HG03135 (cell line): Measurements from ENCODE around the gene RBP3.

Experiments
- ATAC-seq: cut with Tn5 transposase; IDR thresholded peaks from one replicate; pipeline ENCODE4 v1.9.1; 2021; ENCODE audit warnings: mild to moderate bottlenecking, moderate library complexity; ENCODE audit not compliant: unreplicated experiment

RBP3 gene

DNA sequence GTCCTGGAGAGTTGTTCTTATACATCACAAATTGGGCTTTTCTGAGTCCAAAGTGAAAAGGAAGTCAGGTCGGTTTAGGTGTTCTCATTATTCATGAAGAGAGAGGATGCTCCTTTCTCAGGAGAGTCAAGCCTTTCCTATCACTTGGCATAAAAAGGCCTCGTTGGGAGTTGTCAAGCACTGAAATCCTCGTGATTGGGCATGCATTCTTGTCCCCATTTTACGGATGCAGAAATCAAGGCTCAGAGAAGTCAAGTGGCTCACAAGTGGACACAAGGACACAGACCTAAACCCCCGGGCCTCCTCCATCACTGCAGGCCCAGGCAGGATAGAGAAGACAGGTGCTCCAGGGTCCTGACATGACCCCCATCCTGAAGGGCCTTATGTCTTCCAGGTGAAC is 8.5 kb downstream of the RBP3 start:
- no peak for ATAC-seq

DNA sequence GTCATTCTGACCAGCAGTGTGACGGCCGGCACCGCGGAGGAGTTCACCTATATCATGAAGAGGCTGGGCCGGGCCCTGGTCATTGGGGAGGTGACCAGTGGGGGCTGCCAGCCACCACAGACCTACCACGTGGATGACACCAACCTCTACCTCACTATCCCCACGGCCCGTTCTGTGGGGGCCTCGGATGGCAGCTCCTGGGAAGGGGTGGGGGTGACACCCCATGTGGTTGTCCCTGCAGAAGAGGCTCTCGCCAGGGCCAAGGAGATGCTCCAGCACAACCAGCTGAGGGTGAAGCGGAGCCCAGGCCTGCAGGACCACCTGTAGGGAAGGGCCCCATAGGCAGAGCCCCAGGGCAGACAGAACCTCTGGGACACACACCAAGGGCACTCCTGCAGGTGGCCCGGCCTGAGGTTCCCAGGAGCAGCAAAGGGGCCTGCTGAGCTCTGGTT is 9.0 kb downstream of the RBP3 start:
- no peak for ATAC-seq

DNA sequence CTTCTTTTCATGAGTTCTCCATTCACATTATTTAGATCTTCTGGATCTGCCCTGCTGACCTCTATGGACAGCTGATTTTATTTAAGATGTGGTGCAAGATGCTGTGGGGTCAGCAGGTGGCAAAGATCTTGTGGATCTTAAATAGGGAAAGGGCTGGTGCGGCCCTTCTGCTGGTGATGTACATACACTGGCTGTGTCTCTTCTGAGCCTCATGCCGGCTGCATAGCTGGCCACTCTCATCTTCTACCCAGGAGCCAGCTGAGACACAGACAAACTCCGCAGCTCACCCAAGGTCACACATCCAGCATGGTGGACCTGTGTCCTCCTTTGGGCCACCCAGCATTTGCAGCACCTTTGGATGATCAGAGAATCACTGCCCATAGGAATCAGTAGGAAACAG is 9.7 kb downstream of the RBP3 start:
- ATAC-seq = no peak

DNA sequence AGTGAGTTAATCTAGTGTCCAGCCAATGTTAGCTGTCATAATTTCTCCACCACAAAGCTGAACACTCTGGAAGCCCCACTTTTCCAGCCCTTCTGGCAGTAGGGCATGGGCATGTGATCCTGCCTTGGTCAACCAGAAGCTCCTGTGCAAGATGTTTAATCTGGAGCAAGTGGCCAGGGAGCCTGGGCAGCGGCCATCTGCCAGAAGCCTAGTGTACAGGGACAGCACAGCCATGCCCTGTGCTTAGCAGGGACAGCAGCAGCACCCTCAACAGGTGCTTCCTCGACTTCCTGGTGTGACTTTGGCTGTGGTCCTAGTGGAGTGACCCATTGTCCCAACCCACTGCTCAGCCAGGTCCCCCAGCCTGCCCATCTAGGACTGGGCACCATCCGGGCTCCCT is 10.3 kb downstream of the RBP3 start:
- no peak for ATAC-seq

DNA sequence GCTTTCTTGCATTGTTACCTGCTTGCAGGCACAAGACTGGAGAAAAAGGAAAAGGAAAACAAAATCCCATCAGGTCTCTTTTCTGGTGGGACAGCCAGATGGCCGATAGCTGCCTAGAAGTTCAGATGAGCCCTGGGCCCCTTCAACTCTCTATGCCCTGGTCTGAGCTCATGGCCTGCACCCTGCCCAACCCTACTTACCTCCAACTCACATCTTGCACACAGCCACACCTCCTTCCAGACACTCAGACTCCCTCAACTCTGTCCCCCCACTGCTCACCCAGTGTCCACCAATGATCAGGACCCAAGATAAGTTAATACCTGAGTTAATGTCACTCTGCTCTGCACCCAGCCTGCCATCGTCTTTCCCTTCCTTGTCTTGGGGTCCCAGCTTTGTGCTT is 10.9 kb downstream of the RBP3 start:
- no peak for ATAC-seq

DNA sequence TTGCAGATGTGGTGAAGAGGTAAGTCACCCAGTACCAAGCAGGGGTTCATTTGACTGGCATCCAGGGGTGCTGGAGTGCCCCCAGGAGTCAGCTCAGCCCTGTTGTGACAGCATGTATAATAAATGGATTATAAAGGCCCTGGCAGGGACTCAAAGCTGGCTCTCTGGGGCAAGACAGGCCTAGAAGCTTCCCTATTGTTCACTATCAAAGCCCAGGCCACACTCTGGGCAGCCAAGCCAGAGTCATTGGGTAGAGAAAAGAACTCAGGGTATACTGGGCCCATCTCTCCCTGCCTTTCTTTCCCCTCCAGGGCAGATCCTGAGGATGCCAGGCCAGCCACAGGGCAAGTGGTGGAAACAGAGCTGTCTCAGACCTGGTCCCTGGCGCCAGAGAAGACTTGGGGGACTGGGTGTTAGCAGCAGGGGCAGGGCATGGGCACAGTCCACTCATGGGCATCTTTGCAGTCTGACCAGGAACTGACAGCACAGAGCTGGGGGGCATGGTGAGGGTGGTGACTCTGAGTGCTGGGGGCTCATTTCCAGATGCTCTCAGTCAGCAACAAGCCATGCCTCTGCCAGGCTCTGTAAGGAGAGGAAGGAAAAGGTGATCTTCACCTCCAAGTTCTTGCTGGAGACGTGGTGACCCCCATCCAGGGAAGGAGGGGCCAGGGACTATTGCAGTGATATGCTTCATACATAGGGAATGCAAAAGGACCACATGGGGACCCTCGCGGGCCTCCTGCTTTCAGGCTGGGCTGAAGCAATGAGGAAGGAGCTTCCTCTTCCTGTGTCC is 11.7 kb downstream of the RBP3 start:
- ATAC-seq = no peak

DNA sequence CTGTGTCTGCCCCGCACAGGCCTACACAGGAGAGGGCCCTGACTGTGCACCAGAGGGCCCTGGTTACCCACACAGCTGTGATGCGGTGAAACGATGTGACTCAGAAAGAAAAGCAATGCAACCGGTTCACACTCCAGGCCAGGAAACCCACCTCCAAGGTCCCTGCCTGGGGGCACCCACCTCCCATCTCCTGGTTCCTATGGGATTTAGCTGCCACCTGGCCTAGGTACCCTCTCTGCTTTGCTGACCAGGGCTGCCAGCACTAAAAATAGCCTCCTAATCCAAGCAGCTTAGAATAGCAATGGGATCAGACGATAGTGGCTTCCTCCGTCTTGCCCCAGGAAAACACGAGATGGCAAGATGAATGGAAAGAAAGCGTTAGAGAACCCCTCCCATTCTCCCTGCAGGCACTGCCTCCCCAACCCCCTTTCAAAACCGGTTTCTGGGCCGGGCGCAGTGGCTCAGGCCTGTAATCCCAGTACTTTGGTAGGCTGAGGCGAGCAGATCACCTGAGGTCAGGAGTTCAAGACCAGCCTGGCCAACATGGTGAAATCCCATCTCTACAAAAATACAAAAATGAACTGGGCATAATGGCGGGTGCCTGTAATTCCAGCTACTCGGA is 12.4 kb downstream of the RBP3 start:
- no peak for ATAC-seq

DNA sequence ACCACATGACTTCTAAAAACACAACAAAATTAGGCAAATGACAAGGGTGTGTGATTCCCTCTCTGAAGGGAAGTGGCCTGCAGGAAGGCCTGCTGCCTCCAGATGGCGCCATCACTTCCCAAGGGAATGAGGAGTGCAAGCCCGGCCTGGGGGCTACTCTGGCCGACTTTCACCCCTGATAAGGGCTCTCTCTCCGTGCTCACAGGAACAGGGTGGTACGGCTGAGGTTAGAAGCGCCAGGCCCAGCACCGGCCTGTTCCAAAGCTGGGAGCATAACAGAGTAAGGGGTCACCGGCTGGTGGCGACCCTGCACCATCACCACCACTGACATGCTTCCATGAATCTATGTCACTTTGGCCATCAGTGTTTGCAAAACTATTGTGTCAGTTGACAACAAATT is 13.1 kb downstream of the RBP3 start:
- no peak for ATAC-seq

DNA sequence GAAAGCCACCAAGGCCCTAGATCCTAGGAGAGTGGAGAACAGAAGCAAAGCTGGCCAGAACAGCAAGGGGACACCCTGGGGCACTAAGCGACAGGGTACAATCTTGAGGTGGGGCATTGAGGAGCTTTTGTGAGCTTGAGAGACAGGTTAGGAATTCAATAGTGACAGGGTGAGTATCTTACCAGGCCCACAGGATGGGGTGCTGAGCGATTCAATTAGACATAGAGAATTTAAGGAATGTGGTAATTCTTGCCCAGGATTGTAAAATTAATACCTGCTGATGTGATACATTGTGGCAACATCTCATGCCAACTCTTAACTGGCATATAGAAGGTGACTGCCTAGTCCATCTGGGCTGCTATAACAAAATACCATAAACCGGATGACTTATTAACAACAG is 14.0 kb downstream of the RBP3 start:
- ATAC-seq = no peak

DNA sequence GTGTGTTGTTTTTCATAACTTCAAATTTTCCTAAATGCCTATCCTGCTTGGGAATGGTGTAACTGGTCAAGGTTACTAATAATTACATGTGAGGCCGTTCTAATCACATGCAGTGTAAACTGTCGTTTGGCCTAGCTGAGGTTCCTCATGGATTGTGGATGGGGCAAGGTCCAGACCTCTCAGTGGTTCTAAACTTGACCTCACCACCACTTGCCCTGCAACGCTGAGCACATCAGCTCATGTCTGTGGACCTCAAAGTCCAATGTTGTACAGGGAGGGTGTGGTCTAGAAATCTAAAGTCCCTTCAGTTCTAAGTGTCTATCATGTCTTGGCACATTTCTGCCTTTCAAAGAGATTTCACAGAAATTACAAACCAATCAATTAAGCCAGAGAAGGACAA is 15.6 kb downstream of the RBP3 start:
- no peak for ATAC-seq

DNA sequence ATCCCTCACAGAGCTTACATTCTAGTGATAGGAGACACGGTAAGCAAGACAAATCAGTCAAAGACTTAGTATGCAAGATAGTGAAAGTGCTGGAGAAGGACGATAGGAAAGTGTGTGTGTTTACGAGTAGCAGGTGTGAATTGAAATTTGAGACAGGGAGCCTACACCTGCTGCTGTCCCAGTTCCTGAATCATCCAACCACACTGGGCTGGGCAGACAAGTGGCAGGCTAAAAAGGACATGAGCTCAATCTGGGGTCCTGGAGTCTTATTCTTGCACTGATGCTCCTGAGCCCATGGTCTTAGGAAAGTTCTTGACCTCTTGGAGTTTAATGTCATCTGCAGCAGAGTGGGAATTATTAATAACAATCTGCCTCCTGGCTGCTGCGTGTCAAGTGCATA is 16.2 kb downstream of the RBP3 start:
- no peak for ATAC-seq

DNA sequence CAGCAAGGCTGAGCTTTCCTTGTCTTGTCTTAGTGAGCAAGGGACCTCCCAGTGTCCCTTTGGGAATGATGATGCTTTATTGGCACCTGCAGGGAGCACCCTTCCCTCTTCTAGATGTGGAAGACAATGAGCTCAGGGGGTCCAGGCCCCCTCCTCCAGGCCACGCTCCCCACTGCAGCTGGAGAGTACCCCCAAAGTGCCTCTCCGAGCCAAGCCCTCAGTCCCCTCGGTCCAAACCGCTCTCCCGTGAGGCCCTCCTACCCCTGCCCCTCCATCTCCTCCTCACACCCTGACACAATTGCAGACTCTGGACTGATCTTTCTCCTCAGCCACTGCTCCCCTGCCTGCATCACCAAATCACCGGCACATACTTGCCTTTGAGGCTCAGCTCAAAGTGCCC is 16.7 kb downstream of the RBP3 start:
- no peak for ATAC-seq

DNA sequence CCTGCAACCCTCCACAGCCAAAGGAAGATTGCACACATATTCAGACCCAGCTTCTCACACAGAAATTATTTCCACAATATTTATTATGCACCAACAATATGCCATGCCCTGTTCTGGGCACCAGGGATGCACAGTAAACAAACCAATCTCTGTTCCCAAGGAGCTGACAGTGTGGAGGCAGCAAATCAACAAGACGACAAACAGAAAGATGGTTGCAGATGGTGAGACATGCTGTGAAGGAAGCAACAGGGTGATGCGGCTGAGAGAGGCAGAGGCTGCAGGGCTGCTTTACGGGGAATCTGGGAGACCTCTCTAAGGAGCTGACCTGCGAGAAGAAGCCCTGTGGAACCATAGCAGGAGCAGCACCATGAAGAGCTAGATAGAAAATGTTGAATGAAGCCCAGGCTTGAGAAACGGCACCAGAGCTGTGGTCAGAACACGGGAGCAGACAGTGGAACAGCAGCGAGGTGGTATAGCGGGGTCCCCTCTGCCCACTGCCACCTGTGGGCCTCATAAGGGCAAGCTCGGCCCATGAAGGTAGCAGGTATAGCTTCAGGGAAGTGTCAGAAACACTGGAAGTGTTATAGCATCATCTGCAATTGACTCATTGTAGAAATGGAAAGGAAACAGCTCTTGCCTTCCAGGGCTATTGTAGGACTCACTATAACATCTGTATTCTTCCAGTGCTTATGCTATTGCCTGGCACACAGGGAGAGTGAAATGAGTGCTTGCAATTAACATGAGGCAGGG is 17.4 kb downstream of the RBP3 start:
- no peak for ATAC-seq

DNA sequence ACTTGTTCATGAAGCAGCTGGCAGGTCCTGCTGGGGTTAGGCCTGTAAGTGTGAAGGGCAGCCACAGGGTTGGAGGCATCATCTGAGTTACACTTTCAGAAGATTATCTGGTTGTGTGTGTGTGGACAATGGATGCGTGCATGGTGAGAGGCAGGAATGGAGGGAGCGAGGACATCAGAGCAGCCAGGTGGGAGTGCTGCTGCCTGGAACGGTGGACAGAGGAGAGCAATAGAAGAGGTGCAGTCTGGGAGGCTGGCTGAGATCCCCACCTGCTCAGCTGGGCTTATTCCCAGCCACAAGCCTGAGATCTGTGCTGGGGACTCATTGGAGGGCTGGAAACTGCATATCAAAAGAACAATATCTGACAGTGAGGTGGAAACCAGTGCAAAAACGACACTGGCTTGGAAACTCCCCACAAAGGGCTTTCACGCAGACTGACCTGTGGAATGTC is 18.0 kb downstream of the RBP3 start:
- no peak for ATAC-seq

DNA sequence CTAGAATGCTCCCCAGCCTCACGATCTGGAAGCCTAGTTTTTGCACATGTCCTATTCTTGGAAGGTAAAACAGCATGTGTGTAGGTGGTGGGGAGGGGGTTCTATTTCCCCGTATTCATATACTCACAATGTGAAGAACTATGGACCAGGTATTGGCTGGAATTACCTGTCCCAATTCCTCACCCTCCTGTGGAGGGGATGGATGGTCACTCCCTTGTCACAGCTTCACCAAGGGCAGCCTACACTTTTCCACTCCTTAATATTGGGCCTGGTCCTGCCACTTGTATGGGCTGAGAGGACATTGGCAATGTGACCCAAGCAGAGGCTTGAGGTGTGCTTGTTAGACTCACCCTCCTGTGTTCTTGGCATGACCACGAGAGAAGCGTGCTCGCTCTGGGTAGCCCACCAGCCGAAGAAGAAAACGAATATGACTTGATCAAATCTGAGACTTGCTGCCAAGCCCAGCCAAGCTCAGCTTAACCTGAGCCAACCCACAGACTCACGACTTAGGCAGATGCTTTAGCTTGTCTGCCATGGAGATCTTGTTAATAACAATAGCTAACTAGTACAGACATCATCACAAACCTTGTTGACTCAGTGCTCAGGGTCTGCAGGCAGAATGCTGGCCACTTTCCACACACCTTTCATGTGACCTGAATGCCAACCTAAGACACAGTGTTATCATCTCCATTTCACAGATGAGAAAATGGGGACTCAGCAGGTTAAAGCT is 18.7 kb downstream of the RBP3 start:
- ATAC-seq = no peak

DNA sequence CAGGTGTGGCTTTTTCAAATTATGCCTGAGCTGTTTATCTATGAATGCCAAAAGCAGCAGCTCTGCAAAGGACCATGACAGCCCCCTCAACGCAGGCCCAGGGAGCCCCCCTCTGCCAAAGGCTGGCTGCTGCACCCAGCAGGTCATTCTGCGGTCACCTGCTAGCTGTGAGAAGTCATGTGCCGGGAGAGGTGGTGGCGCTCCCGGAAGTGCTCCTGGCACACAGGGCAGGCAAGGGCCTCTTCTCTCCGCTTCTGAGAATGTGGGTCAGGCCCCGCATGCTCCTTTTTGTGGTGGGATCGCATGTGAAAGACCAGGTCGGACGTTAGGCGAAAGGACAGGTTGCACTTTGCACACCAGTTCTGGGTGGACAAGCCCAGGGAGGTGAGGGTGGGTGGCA is 19.5 kb downstream of the RBP3 start:
- no peak for ATAC-seq

DNA sequence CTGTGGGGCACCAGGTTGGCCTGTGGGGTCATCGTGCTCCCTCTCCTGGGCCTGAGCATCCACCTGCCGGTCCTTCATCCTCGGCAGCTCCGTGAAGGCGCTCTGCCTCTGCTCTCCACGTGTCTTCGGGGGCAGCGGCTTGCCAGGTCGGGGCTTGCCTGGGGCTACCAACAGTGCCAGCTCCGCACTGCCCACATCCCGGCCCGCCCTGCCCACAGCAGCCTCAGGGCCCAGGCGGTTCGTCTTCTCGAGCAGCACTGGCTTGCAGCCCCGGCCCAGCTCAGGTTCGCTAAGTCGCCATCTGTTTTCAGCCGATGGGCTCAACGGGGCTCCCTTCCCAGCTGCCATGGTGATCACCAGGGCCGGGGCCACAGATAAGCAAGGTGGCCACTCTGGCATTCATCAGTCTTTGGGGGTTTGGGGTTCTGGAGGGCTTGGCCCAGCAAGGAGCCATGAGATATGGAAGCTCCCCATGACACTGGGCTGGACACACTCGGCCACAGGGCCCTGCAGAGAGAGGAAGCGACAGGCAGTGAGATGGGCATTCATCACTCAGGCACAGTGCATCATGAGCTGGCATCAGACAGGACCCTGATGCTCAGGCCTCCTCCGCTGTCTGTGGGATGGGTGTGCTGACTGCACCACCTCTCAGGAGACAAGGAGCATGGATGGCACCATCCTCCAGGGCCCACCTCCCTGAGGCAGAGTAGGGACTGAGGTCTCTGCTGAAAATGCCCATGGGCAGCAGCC is 20.4 kb downstream of the RBP3 start:
- ATAC-seq = no peak

DNA sequence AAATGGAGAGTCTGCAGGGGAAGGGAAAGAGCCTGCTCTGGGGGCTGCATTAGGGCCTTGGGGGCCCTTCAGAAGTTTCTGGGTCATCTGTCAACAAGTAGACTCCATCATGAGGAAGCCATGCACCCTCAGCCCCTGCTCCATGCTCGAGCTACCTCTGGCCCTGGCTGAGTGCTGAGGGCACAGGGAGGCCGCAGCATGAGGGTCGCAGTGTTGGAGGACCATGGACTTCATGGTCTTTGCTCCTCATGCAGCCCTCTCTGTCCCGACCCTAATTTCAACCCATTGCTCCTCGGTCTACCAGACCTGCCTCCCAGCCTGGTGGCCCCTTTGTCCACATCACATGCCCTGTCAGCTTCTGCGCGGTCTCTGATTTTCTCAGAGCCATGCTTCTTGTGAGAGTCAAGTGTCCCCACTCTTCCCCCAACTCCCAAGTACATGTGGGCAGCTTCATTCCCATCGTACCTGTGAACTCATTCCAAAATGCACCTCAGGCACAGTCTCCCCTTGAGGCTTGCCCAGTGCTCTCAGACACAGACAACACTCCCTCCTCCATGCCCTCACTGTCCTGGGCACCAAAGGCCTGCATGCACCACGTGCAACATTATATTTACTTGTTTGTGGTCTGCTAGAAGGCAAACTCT is 21.2 kb downstream of the RBP3 start:
- ATAC-seq = no peak

DNA sequence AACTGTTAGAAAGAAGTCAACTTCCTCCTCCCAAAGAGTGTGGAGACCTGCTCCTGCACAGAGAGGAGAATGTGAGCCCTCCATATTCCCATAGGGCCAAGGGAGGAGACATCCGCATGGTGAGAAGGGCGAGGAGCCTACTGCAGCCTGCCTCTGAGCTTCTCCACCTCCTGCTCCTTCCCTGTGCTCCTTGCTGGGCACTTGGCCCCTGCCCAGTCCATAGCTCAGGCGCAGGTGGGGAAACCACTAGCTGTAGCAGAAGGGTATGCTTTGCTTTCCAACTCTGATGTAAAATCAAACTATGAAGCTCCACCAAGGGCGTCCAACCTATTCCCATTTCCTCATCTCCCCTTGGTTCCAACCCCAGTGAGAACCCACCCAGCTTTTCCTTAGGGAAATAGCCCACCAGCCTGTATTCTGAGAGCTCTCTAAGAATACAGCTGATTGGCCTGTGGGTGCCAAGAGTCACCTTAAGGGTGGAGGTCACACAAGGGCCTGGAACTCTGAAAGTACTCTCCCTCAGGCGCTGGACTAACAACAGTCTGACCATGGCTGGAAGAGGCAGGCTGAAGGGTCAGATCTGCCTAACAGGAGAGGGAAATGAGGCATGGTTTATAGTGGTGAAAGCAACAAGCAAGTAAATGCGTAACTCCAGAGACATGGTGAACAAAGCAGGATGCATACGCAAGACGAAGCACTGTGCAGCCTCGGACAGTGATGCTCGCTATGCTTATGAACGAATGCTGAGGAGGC is 22.0 kb downstream of the RBP3 start:
- no peak for ATAC-seq
